Measurements from ENCODE around the gene WAPL. TPM values are rescaled to one million over a fixed set of nuclear protein-coding genes. Genes with fewer than 3 reads are reported as not detected.

The WAPL gene
- total and polyA plus RNA-seq, 2 of the 4 experiments (the other 2 are of a cell fraction), result 11.5 to 31.7 TPM

- no peak overlapping the region for H3K4me3 ChIP-seq (ENCODE audit: insufficient read depth, low read depth, low read length)
- no peaks in the 10 kb centered on the region for H3K9me3 ChIP-seq (ENCODE audit: control insufficient read depth, insufficient read depth, low read length)
- H3K18ac ChIP-seq (ENCODE audit: low read depth, low read length), result no peak overlapping the region
- no peak overlapping the region for H2BK120ac ChIP-seq (ENCODE audit: low read depth, low read length)
- dilution Hi-C loops (cut with HindIII; ENCODE audit: low sequenced_read_pairs, unreplicated experiment), result no loop called here
- no peak overlapping the region for H4K91ac ChIP-seq (ENCODE audit: insufficient read depth, low read depth, low read length)
- ATAC-seq (ENCODE audit: low read depth) (no peak), DNase-seq (no peak)
- H2BK15ac ChIP-seq (ENCODE audit: low read depth, low read length), result no peak overlapping the region
- no peaks in the 10 kb centered on the region; the same call in 1 of the 2 replicates for H3K9me1 ChIP-seq (ENCODE audit: insufficient read depth, low read length)
- 83% methylated on average over 2 of the region's 5 CpGs; no CpG with 5 or more reads in 1 of the 2 experiments for WGBS, 2 experiments (ENCODE audit: extremely low coverage in 2 of 2, insufficient read length in 1 of 2)
- H2BK5ac ChIP-seq (ENCODE audit: low read depth, low read length, poor library complexity, severe bottlenecking), result no peak overlapping the region
- no peak overlapping the region for H3K4ac ChIP-seq (ENCODE audit: low read depth, low read length)
- no peak overlapping the region for H3K56ac ChIP-seq (ENCODE audit: extremely low read depth, insufficient read depth, low read length)
- H2AK5ac ChIP-seq (ENCODE audit: low read depth, low read length), result no peak overlapping the region
- no peak overlapping the region for H3K27ac ChIP-seq (ENCODE audit: insufficient read depth, low read length)
- H3K9ac ChIP-seq (ENCODE audit: low read depth, low read length), result no peak overlapping the region
- peaks cover 3% of the 10 kb centered on the region; the same call in 1 of the 2 replicates for H3K4me1 ChIP-seq (ENCODE audit: control insufficient read depth, insufficient read depth, low read length)
- H3K27me3 ChIP-seq (ENCODE audit: control insufficient read depth, insufficient read depth, low read length), result peaks cover 6% of the 10 kb centered on the region; the same call in 1 of the 2 replicates
- TF ChIP-seq CHD1 (IDR thresholded peaks at IDR 0.05; ENCODE audit: low read depth, low read length) (no peak), RCOR1 (IDR thresholded peaks at IDR 0.05; ENCODE audit: insufficient replicate concordance, low read length) (no peak), MXI1 (IDR thresholded peaks at IDR 0.05; ENCODE audit: borderline replicate concordance, low read depth, low read length) (no peak), SMC3 (IDR thresholded peaks at IDR 0.05; ENCODE audit: low read depth, low read length) (no peak)
- TF ChIP-seq, protein P1, sequence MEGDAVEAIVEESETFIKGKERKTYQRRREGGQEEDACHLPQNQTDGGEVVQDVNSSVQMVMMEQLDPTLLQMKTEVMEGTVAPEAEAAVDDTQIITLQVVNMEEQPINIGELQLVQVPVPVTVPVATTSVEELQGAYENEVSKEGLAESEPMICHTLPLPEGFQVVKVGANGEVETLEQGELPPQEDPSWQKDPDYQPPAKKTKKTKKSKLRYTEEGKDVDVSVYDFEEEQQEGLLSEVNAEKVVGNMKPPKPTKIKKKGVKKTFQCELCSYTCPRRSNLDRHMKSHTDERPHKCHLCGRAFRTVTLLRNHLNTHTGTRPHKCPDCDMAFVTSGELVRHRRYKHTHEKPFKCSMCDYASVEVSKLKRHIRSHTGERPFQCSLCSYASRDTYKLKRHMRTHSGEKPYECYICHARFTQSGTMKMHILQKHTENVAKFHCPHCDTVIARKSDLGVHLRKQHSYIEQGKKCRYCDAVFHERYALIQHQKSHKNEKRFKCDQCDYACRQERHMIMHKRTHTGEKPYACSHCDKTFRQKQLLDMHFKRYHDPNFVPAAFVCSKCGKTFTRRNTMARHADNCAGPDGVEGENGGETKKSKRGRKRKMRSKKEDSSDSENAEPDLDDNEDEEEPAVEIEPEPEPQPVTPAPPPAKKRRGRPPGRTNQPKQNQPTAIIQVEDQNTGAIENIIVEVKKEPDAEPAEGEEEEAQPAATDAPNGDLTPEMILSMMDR (conservative IDR thresholded peaks at IDR 0.05; ENCODE audit: low read depth, low read length), result no peak
- H3K23ac ChIP-seq (ENCODE audit: low read depth, low read length), result no peak overlapping the region
- no peaks in the 10 kb centered on the region for H3K36me3 ChIP-seq (ENCODE audit: control insufficient read depth, insufficient read depth, low read length)
- H3K4me2 ChIP-seq (ENCODE audit: low read depth, low read length), result no peak overlapping the region
- intact Hi-C loops (cut with micrococcal nuclease), result no loop called here
- no peak overlapping the region for H2BK20ac ChIP-seq (ENCODE audit: low read depth, low read length)
- H2AK9ac ChIP-seq (replicated peaks; ENCODE audit: low read depth, low read length, poor library complexity), result no peak overlapping the region
- ChIA-PET CTCF (no interaction called here), POLR2A (ENCODE audit: unreplicated experiment) (no interaction called here)
- H4K8ac ChIP-seq (ENCODE audit: low read depth in 2 of 2, low read length in 2 of 2), result no peak overlapping the region
- BruUV-seq (replicated peaks), result no TSS peak
- H4K5ac ChIP-seq (ENCODE audit: low read depth, low read length), result no peak overlapping the region
- no peak overlapping the region for H3K14ac ChIP-seq (replicated peaks; ENCODE audit: low read depth, low read length)
- in situ Hi-C loops (cut with MboI; ENCODE audit: low sequenced_read_pairs), result no loop called here
- H4K20me1 ChIP-seq (ENCODE audit: insufficient read depth, low read length), result no peaks in the 10 kb centered on the region
- H2AFZ ChIP-seq (replicated peaks; ENCODE audit: low read length, poor library complexity), result no peak overlapping the region
- no peaks in the 10 kb centered on the region for H3K79me1 ChIP-seq (ENCODE audit: low read depth in 1 of 2, low read length in 2 of 2)
Measured at GRCh38 chr10:86540016-86540415, 18.4 kb upstream of the WAPL start.

Data from IMR-90 (cell line).